Caco-2 (cell line): Measurements from ENCODE around the gene PPP1R27. TPM values are rescaled to one million over a fixed set of nuclear protein-coding genes. Genes with fewer than 3 reads are reported as not detected.

Experiments used
- BruUV-seq: library from RNA; stranded (reverse); fragments of 400-500 nt; replicated peaks from 2 replicates; lab custom pipeline; 2021; lab: Mats Ljungman, UMichigan
- CTCF ChIA-PET: fragments of 300-600 bp; sonication (Branson Sonifier 250); formaldehyde crosslinking; loops from one replicate; lab custom pipeline; 2022; ENCODE audit warnings: antibody characterized with exemption; lab: Charles Lee
- POLR2A ChIA-PET: fragments of 300-600 bp; sonication (Branson Sonifier 250); formaldehyde crosslinking; loops from one replicate; lab custom pipeline; 2022; ENCODE audit warnings: antibody characterized with exemption; lab: Charles Lee
- DNase-seq, 2 experiments: peaks; one replicate each; pipeline versions ENCODE4 v3.0.0 to v3.0.0-alpha.2; 2020 to 2022
- H3K27me3 ChIP-seq: replicated peaks from 2 replicates; pipeline ENCODE4 v1.6.0; 2011; ENCODE audit warnings: low read length; ENCODE audit not compliant: control insufficient read depth, insufficient read depth
- H3K36me3 ChIP-seq: 2 replicates; pipeline ENCODE4 v1.5.1; 2011; ENCODE audit warnings: low read length; ENCODE audit not compliant: control insufficient read depth, insufficient read depth
- H3K4me1 ChIP-seq: fragments of 250-450 bp; sonication (Bioruptor Pico); 2 replicates; pipeline ENCODE4 v1.5.1; 2020; ENCODE audit warnings: mild to moderate bottlenecking
- H3K4me3 ChIP-seq: 2 replicates; pipeline ENCODE4 v1.5.1; 2011; ENCODE audit warnings: low read depth, mild to moderate bottlenecking, control low read depth, low read length
- H3K9me3 ChIP-seq: fragments of 250-450 bp; sonication (Bioruptor Pico); 2 replicates; pipeline ENCODE4 v1.5.1; 2020; ENCODE audit warnings: mild to moderate bottlenecking, moderate library complexity
- H3K27ac Mint-ChIP-seq: one replicate; pipeline ENCODE4 v1.8.0; 2022; ENCODE audit warnings: mixed read lengths; ENCODE audit not compliant: unreplicated experiment
- H3K27me3 Mint-ChIP-seq: one replicate; pipeline ENCODE4 v1.8.0; 2022; ENCODE audit warnings: mixed read lengths; ENCODE audit not compliant: insufficient read depth, unreplicated experiment
- H3K36me3 Mint-ChIP-seq: one replicate; pipeline ENCODE4 v1.8.0; 2022; ENCODE audit warnings: mild to moderate bottlenecking, mixed read lengths; ENCODE audit not compliant: insufficient read depth, unreplicated experiment
- H3K4me1 Mint-ChIP-seq: one replicate; pipeline ENCODE4 v1.8.0; 2022; ENCODE audit warnings: low read depth, mixed read lengths; ENCODE audit not compliant: unreplicated experiment
- H3K4me3 Mint-ChIP-seq: one replicate; pipeline ENCODE4 v1.8.0; 2022; ENCODE audit warnings: mild to moderate bottlenecking, moderate library complexity, mixed read lengths; ENCODE audit not compliant: unreplicated experiment
- H3K9me3 Mint-ChIP-seq: one replicate; pipeline ENCODE4 v1.8.0; 2022; ENCODE audit warnings: mixed read lengths; ENCODE audit not compliant: unreplicated experiment
- intact Hi-C: fragments of 100-400 bp; cut with micrococcal nuclease; formaldehyde crosslinking; loops from one replicate; pipeline ENCODE4 v1.10.0; 2022; ENCODE audit not compliant: unreplicated experiment
- total RNA-seq: library from RNA; stranded (reverse); gene quantifications from 2 replicates; pipeline ENCODE4 v1.2.3, GENCODE V29; 2022
- TF ChIP-seq, protein P1 (sequence below), 2 experiments: fragments of 200-600 bp in 1 of 2; IDR thresholded peaks; 1 replicate in 1 of 2; 2 replicates in 1 of 2; pipeline versions ENCODE4 v1.5.1 to v1.8.0; 2011 to 2022; ENCODE audit warnings: antibody characterized with exemption in 1 of 2, control low read depth in 1 of 2, inconsistent platforms in 1 of 2, low read depth in 1 of 2, low read length in 1 of 2, mild to moderate bottlenecking in 1 of 2, moderate library complexity in 1 of 2; ENCODE audit not compliant: insufficient read depth in 1 of 2, severe bottlenecking in 1 of 2, unreplicated experiment in 1 of 2

PPP1R27 gene
- total RNA-seq, 1 experiment from 2014 or later: 0.93 TPM

DNA sequence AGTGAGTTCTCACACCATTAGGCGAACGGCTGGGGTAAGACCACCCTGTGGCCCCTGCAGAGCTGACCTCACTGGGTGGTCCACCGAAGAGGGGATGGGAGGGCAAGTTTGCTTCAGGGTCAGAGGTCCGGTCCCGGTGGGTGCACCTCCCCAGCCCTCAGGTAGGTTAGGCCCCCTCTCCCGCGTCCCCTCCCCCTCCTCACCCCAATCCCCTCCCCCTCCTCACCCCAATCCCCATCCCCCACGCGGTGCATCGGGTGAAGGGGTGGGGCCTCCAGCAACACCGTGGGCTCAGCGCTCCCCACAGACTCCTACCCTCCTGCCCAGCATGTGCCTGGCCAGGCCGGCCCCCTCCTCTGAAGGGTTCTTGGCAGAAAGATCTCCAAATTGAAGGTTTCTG lies 15.1 kb downstream of the PPP1R27 start:
- Histone ChIP-seq H3K4me3 (no peak overlapping the region), H3K36me3 (no peaks in the 10 kb centered on the region), H3K9me3 (no peaks in the 10 kb centered on the region), H3K27me3 (no peaks in the 10 kb centered on the region), H3K4me1 (peaks cover 9% of the 10 kb centered on the region)
- TF ChIP-seq, protein P1, sequence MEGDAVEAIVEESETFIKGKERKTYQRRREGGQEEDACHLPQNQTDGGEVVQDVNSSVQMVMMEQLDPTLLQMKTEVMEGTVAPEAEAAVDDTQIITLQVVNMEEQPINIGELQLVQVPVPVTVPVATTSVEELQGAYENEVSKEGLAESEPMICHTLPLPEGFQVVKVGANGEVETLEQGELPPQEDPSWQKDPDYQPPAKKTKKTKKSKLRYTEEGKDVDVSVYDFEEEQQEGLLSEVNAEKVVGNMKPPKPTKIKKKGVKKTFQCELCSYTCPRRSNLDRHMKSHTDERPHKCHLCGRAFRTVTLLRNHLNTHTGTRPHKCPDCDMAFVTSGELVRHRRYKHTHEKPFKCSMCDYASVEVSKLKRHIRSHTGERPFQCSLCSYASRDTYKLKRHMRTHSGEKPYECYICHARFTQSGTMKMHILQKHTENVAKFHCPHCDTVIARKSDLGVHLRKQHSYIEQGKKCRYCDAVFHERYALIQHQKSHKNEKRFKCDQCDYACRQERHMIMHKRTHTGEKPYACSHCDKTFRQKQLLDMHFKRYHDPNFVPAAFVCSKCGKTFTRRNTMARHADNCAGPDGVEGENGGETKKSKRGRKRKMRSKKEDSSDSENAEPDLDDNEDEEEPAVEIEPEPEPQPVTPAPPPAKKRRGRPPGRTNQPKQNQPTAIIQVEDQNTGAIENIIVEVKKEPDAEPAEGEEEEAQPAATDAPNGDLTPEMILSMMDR (IDR thresholded peaks at IDR 0.05; ENCODE audit: insufficient read depth in 1 of 2, low read depth in 1 of 2, low read length in 1 of 2, severe bottlenecking in 1 of 2, unreplicated experiment in 1 of 2): no peak
- peaks cover 6% of the 10 kb centered on the region for H3K4me1 Mint-ChIP-seq
- no peaks in the 10 kb centered on the region for H3K27me3 Mint-ChIP-seq
- CTCF ChIA-PET: no interaction called here
- H3K9me3 Mint-ChIP-seq: no peaks in the 10 kb centered on the region
- no peak for DNase-seq
- POLR2A ChIA-PET: no interaction called here
- peaks cover 6% of the 10 kb centered on the region for H3K36me3 Mint-ChIP-seq
- intact Hi-C loops: no loop called here
- H3K4me3 Mint-ChIP-seq: no peak overlapping the region
- no peak overlapping the region for H3K27ac Mint-ChIP-seq
- BruUV-seq: no TSS peak

DNA sequence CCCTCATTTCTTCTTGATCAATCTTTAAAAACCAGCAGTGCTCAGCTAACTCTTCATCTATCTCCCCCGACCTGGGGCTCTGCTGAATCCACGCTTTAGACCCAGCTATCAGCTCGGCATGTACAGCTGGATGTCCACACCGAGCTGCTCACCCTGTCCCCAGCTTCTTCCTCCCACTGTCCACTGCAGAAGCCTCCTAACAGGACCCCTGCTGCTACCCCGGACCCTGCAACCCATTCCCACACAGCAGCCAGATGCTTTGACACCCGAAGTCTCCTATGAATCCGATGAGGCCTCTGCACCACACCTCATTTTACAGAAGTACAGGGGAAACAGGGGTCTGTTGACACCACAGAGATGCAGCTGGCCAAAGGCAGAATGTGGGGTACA lies 17.1 kb downstream of the PPP1R27 start:
- no TSS peak for BruUV-seq
- CTCF ChIA-PET: interaction anchor here (0.5 to 0.6 kb wide), 2 partner anchors 9 to 75 kb away, joined by 3 to 4 read pairs; no protein-coding TSS in a partner anchor
- Histone ChIP-seq H3K36me3 (no peaks in the 10 kb centered on the region), H3K4me1 (peaks cover 9% of the 10 kb centered on the region), H3K9me3 (no peaks in the 10 kb centered on the region), H3K4me3 (no peak overlapping the region), H3K27me3 (no peaks in the 10 kb centered on the region)
- no peaks in the 10 kb centered on the region for H3K27me3 Mint-ChIP-seq
- no peaks in the 10 kb centered on the region for H3K36me3 Mint-ChIP-seq
- no peak for DNase-seq
- intact Hi-C loops: no loop called here
- H3K4me3 Mint-ChIP-seq: no peak overlapping the region
- POLR2A ChIA-PET: interaction anchor here (0.5 kb wide), 1 partner anchor 101 kb away, joined by 7 read pairs; no protein-coding TSS in a partner anchor
- no peak overlapping the region for H3K27ac Mint-ChIP-seq
- H3K9me3 Mint-ChIP-seq: no peaks in the 10 kb centered on the region
- peaks cover 6% of the 10 kb centered on the region for H3K4me1 Mint-ChIP-seq
- TF ChIP-seq, protein P1 (IDR thresholded peaks at IDR 0.05; ENCODE audit: insufficient read depth in 1 of 2, low read depth in 1 of 2, low read length in 1 of 2, severe bottlenecking in 1 of 2, unreplicated experiment in 1 of 2): no peak

DNA sequence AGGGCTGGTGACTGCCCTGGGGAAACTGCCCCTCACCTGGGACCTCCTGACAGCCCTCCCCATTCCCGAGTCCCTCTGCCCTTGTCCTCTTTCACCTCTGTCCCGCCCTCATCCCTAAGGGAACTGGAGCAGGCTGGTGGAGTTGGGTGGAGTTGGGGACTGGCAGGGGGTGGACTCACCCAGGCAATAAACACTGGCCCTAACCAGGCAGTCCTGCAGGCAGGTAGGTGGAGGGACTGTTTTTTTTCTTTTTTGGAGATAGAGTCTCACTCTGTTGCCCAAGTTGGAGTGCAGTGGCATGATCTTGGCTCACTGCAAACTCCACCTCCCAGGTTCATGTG lies 19.2 kb downstream of the PPP1R27 start:
- BruUV-seq: no TSS peak
- ChIA-PET POLR2A (no interaction called here), CTCF (interaction anchor here (0.6 to 2.0 kb wide), 5 partner anchors 10 to 796 kb away, joined by 3 to 8 read pairs (median 4); no protein-coding TSS in a partner anchor)
- no peak for DNase-seq
- peaks cover 6% of the 10 kb centered on the region for H3K4me1 Mint-ChIP-seq
- no peak overlapping the region for H3K27ac Mint-ChIP-seq
- no peaks in the 10 kb centered on the region for H3K36me3 Mint-ChIP-seq
- H3K27me3 Mint-ChIP-seq: no peaks in the 10 kb centered on the region
- Histone ChIP-seq H3K9me3 (no peaks in the 10 kb centered on the region), H3K36me3 (no peaks in the 10 kb centered on the region), H3K4me1 (peaks cover 9% of the 10 kb centered on the region), H3K27me3 (no peaks in the 10 kb centered on the region), H3K4me3 (no peak overlapping the region)
- intact Hi-C loops: no loop called here
- TF ChIP-seq, protein P1 (IDR thresholded peaks at IDR 0.05; ENCODE audit: insufficient read depth in 1 of 2, low read depth in 1 of 2, low read length in 1 of 2, severe bottlenecking in 1 of 2, unreplicated experiment in 1 of 2): no peak
- no peaks in the 10 kb centered on the region for H3K9me3 Mint-ChIP-seq
- no peak overlapping the region for H3K4me3 Mint-ChIP-seq
